Ecto neural progenitor cell (in vitro differentiated cells): ENCODE data around the gene TXNDC8.

Experiments used
- DNase-seq: peaks from one replicate; pipeline ENCODE4 v3.0.0-alpha.2; 2018; ENCODE audit warnings: low spot score

TXNDC8 gene

DNA sequence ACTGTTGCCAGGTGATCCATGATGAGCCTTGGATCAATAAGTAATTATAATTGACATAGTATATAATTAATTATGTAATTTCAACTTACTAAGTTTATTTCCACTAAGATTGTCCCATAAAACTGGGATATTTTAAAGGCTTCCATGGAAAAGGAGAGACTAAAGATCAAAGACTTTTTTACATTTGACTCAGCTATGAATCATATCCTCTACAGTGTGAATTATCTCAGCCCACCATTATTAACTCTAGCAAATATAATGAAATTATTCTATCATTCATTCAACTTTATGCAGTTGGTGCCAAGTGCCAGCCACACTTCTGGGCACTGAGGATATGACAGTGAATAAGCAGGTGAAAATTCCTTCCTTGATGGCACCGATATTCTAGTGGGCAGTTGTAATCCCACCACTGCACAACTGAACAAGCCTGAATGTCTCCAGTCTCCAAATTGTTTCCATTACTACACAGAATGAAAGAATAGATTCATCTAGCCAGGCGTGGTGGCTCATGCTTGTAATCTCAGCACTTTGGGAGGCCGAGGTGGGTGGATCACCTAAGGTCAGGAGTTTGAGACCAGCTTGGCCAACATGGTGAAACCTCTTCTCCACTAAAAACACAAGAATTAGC, 59.5 kb downstream of the TXNDC8 start:
- no peak for DNase-seq

DNA sequence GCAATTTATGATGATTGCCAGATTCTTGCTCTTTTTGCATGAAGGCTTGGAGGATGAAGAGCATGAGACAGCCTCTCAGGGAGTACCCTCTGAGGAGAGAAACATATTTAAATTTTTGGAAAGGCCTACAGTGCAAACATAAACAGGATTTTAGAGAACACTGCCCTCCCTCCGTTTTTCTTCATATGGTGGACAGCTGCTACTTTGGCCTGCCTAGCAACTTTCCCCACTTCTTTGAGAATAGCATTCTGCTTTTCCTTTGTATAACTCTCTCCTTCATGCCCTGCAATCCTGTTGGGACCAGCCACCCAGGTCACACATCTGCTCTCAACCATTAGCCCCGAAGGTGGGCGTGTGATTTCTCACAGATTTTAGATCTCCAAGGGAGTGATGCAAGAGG, 60.9 kb downstream of the TXNDC8 start:
- no peak for DNase-seq

DNA sequence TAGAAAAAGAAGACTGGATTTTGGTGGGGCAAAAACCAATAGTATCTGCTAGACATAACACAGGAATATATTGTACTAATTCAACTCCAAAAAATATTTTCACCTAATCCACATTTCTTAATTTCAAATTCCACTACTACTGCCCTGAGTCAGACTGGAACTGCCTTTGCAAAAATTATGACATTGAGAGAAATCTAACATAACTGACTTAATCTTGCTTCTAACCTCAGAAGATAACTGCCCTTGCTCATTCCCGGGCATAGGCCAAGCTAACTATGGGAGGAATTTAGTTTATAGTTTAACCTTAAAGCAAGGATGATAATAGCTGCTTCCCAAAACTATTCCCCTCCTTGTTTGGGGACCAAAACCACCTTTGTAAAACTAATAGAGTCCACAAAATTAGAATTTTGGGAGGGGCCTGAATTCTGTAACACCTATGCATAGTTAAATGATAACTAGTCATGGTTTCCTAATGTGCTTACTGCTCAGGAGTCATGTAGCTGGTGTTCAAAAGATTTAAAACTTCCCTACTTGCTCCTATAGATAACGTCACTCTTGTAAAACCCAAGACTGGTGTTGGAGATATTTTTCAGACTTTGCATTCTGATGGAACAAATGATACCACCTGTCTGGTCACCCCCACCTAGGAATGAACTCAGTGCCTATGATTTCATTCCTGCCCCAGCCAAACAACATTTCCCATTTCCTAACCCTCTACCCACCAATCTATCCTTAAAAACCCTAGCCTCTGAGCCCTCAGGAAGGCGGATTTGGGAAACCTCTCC, 67.3 kb downstream of the TXNDC8 start:
- DNase-seq = no peak

DNA sequence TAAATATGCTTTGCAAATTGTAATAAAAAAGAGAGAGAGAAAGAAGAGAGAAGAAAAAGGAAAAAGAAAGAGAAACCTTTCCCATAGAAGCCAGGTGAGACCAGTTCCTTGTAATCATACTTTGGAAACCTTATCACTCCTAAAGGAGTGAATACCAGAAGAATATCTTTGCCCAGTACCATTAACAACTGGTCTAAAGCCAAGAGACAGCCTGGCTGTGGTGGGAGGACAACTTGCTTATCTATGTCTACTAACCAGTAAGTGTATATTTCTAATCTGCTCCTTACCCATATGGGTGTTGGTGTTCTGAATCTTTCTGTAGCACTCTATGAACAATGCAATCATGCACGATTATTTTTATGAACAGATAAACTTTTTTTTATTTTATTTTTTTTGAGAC, 70.9 kb downstream of the TXNDC8 start:
- no peak for DNase-seq

DNA sequence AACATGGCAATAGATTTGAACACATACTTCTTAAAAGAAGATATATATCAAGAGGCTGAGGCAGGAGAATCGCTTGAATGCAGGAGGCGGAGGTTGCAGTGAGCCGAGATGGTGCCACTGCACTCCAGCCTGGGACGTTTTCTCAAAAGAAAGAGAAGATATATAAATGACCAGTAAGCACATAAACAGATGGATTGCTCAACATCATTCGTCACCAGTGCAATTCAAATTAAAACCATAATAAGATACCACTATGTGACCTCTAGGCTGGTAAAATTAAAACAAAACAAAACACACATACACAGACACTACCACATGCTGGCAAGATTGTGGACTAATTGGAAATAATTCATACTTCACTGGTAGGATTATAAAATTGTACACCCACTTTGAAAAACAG, 76.0 kb downstream of the TXNDC8 start:
- no peak for DNase-seq

DNA sequence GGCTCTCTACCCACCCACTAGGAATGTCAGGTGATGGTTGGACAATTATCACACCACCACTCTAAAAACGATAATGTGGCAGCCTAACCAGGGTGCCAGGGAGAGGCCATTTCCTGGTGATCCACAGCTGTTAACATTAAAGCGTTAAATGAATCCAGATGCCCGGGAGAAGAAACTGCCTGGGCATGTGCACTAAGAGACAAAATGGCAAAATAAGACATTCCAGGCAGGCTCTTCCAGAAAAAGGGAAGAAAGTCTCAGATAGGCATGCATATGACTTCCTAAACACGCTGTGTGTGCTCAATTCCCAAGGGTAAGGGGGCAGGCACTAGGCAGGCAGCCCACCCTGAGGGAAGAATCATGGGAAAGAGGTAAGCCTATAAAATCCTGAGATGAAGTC, 76.8 kb downstream of the TXNDC8 start:
- DNase-seq = no peak

DNA sequence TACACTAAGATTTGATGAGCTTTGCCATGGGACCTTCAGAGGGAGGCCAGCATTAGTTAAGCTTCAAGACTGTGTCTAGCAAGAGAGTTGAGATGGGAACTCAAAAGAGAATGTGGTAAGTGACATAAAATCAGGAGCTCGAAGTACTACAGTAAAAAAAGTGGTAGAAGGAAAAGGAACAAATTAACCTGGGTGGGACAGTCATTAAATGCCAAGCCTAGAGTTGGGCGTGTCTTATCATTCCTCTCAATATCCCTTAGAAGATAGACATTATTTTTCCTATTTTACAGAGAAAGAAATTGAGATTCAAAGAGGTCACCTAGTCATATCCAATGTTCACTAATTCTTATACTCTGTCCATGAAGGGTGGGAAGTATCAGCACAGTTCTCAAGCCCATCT, 78.1 kb downstream of the TXNDC8 start:
- no peak for DNase-seq

DNA sequence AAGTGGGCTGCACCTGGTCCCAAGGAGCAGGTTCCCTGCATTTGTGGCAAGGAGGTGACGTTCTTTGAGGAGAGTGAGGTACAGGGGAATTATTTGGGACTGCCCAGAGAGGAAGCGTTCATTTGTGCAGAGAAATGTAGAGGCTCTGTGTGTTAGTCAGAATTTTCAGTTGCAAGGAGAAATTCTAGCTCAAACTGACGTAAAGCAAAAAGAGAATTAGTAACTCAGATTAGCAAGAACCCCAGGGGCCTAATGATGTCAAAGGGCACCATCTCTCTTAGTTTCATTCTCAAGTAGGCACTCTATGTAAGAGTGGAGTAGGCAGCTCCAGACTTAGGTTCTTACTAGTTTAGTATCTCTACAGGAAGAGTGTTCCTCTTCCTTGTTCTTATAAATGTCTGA, 79.0 kb downstream of the TXNDC8 start:
- DNase-seq = no peak

DNA sequence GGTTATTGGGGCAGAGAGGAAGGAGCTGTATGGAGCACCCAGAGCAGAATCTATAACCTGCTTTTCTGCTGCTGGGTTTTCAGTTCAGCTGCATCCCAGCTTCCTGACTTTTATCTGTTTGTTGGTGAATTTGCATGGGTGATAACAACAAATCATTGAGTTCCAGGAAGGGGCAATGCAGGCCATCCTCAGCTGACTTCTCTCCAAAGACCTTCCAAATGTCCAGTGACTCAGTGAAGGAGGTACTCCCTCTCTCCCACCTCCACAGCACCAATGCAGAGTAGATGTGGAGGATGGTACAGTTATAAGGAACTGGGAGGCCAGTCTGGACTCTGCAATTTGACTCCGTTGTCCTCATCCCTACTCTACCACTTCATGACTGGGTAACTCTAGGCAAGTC, 79.7 kb downstream of the TXNDC8 start:
- DNase-seq = no peak

DNA sequence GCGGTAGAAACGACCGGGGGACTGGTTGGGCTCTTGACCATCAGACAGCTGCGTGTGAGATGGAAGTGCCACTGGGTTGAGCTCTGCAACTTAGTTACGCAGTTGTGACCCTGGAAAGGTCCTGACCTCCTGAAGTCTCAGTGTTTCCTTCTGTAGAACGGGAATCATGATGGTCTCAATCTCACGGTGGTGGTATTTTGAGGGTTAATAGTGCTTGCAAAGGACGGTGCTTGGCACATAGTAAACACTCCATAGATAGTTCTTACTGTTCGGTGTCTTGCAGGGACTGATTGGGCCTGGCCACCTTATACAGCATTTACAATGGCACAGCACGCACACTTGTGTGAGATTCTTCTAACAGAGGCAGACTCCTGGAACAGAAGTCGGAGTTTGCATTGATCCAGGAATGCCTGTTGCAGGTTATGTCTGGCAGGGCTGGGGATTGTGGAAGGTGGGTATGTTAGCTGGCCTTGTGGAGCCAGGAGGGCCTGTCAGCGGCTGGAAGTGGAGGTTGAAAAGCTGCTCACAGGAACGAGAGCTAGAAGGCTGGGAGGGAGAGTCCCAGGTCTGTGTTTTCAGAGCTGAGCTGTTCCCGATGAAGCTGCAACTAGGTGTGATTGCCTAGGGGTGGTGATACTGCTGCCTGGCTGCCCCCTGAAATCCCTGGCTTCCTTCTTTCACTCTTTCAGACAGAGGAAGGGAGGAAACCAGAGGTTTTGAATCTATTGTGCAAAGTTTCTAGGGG, 80.4 kb downstream of the TXNDC8 start:
- peak; percentile 46 for DNase-seq

DNA sequence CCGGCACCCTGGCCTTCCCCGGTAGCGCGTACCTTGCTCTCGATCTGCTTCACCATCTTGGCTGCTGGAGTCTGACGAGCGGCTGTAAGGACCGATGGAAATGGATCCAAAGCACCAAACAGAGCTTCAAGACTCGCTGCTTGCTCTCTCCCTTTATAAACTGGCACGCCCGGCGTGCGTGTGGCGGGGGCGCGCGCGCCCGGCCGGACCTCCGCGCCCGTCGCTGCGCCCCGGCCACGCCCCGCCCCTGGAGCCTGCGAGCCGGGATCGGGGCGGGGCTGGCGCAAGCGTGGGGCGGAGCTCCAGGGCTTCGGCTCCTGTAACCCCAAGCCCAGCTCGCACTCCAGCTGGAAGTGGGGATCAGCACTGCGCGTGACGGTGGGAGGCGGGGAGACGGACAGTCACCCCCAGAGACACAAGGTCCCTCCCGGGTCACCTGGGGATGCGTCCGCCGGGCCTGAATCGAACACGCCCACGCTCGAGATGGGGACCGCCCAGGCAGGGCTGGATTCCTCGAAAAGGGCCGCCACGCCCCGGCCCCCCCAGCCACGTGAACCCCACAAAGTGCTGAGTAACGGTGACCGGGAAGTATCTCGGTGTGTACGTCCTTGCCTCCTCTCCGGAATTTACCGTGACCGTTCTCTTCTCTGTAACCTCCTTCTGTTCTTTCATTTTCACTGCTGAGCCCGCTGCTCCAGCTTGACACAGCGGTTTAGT, 81.1 kb downstream of the TXNDC8 start, which contains the start of gene TXN:
Gene TXN (minus strand): TSS at position 128 of the 717 bp plus-strand sequence. CDS start 72 bp downstream, at position 56.
- peak; percentile 86 for DNase-seq

DNA sequence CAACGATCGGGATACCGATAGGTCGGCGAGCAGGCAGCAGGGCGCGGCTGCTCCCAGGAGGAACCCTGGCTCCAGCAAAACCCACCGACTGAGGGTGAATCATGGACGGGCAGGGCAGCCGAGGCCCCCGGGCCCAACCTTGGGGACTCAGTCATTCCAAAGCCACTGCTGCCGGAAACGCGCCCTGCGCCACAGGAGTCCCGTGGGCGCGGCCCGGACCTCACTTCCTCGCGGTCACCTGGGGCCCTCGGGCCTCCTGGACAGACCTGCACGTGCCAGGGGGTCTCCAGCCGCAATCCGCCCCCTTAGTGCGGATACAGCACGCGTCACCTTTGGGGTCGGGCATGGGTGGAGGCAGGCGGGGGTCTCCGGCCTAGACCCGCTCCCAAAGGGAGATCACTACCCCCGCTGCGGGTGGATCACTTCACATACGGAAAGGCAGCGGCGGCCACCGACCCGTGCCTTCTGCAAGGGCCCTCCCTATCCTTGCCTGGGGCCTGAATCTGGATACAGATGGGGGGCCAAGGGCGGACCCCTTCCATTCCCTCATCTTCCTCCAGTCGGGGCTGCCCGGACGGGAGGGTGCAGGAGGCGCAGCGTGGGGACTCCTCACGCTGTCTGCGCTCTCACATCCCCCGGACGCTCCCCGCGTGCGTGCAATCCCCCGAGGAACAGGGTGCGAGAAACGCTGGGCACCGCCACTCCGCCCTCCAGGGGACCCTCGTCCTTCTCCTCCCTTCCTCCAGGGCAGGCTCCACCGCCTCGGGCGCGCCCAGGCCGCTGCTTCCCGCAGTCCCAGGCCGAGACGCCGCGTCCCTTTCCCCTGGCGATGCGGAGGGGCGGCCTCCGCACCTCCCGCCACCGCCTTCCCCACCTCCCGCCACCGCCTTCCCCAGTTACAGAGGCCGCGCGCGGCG, 81.9 kb downstream of the TXNDC8 start:
- peak; percentile 69 for DNase-seq

DNA sequence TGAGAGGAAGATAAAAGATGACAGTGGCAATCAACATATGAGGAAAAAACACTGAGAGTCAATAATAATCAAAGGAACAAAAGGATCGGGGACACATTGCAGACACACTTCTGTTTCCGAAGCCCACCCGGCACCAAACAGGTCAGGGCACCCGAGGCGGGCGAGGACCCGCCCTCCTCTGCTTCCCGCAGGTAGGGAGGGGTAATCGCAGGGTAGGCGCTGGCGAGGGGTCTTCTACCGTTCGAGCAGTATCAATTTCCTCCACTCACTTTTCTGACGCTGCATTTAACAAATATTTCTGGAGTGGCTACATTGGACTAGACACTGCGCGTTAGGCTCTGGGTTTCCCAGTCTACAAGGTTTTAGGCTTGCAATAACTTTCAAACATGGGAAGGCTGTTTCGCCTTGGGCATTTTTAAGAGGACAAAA, 82.6 kb downstream of the TXNDC8 start:
- peak; percentile 49 for DNase-seq

DNA sequence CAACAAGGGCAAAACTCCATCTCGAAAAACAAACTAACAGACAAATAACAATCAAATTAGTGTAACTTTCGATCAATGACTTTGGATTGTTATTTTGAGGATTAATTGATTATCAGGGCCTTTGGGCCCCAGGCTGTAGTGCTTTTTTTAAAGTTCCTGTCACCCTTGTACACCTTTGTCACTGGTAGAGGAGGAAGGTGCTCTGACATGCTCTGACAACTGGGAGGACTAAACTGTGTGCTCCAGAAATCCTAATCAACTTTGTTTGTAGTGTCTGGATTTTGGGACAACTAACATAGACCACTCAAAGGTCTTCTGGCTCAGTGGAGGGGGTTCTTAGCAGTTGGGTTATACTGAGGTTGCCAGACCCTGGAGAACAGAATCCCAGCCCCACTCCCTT, 83.2 kb downstream of the TXNDC8 start:
- no peak for DNase-seq
